Loucy (cell line): ENCODE data around the gene SIGLEC15.
A peak's percentile ranks its signal among the peaks of the same experiment; 100 is the strongest.
"Not testable (repeated sequence)": the region's sequence is repeated elsewhere in the genome, so short reads cannot be mapped to it uniquely, and the experiment has no call there.

Experiments
- H2AFZ ChIP-seq: fragments of 200-600 bp; sonication (generic); 2 replicates; pipeline ENCODE4 v1.6.0; 2016; ENCODE audit warnings: antibody characterized with exemption, mild to moderate bottlenecking, low read length, moderate library complexity
- H3F3A ChIP-seq: fragments of 200-600 bp; 2 replicates; pipeline ENCODE4 v1.6.0; 2016; ENCODE audit warnings: antibody characterized with exemption, low read depth, mild to moderate bottlenecking
- H3K27me3 ChIP-seq: fragments of 200-600 bp; sonication (generic); 2 replicates; pipeline ENCODE4 v1.6.1; 2014; ENCODE audit warnings: low read length, mild to moderate bottlenecking; ENCODE audit not compliant: insufficient read depth, poor library complexity, severe bottlenecking
- H3K36me3 ChIP-seq: fragments of 200-600 bp; sonication (generic); 2 replicates; pipeline ENCODE4 v1.6.1; 2016; ENCODE audit warnings: low read length; ENCODE audit not compliant: insufficient read depth
- H3K4me1 ChIP-seq: fragments of 200-600 bp; sonication (generic); 2 replicates; pipeline ENCODE4 v1.5.1; 2014; ENCODE audit warnings: low read length, mild to moderate bottlenecking; ENCODE audit not compliant: insufficient read depth, poor library complexity, severe bottlenecking
- H3K4me2 ChIP-seq: fragments of 200-600 bp; sonication (generic); 2 replicates; pipeline ENCODE4 v1.6.0; 2014; ENCODE audit warnings: antibody characterized with exemption, low read length, low read depth, mild to moderate bottlenecking; ENCODE audit not compliant: poor library complexity, severe bottlenecking
- H3K4me3 ChIP-seq: fragments of 200-600 bp; sonication (generic); 2 replicates; pipeline ENCODE4 v1.5.1; 2014; ENCODE audit warnings: low read length, mild to moderate bottlenecking, mixed read lengths; ENCODE audit not compliant: poor library complexity, severe bottlenecking
- H3K79me2 ChIP-seq: fragments of 200-600 bp; sonication (generic); 2 replicates; pipeline ENCODE4 v1.6.1; 2014; ENCODE audit warnings: low read length; ENCODE audit not compliant: insufficient read depth
- H3K9ac ChIP-seq: fragments of 200-600 bp; sonication (generic); 2 replicates; pipeline ENCODE4 v1.6.0; 2014; ENCODE audit warnings: mild to moderate bottlenecking, low read depth, low read length, moderate library complexity; ENCODE audit not compliant: poor library complexity, severe bottlenecking
- H3K9me2 ChIP-seq: fragments of 200-600 bp; sonication (generic); replicated peaks from 2 replicates; pipeline ENCODE4 v1.6.1; 2016; ENCODE audit warnings: low read depth, low read length, mixed read lengths
- H3K9me3 ChIP-seq: fragments of 200-600 bp; sonication (generic); 2 replicates; pipeline ENCODE4 v1.6.1; 2014; ENCODE audit warnings: mild to moderate bottlenecking, antibody characterized with exemption, low read length, low read depth; ENCODE audit not compliant: insufficient read depth
- H4K20me1 ChIP-seq: fragments of 200-600 bp; sonication (generic); 2 replicates; pipeline ENCODE4 v1.6.0; 2014; ENCODE audit warnings: antibody characterized with exemption, low read length, mild to moderate bottlenecking; ENCODE audit not compliant: insufficient read depth, poor library complexity, severe bottlenecking
- EZH2phosphoT487 ChIP-seq: fragments of 200-600 bp; IDR thresholded peaks from 2 replicates; pipeline ENCODE4 v1.6.1; 2018; ENCODE audit warnings: antibody characterized with exemption, mild to moderate bottlenecking, moderate library complexity, borderline replicate concordance
- TF ChIP-seq, protein P1 (sequence below): fragments of 200-600 bp; sonication (generic); conservative IDR thresholded peaks from 2 replicates; pipeline ENCODE4 v1.5.1; 2014; ENCODE audit warnings: mild to moderate bottlenecking, antibody characterized with exemption, low read length

The SIGLEC15 gene

DNA sequence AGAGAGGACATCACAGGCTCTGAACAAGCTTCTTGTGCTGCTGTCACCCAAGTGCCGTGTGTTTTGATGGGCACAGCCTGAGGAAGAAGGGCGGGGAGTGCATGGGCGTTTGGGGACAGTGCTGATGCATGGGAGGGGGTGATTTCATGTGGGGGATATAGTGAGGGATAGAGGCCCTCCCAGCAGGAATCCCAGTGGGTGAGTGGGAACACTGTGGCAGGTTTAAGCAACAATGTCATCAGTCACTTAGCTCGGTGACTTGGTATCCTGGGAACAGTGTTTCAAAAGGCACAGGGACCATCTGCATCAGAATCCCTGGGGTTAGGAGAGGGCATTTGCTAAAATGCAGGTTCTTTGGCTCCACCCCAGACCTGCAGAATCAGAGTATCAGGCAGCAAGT, 609 bp downstream of the SIGLEC15 start:
- Histone ChIP-seq H3K4me3 (no peak overlapping the region), H3K9ac (no peak overlapping the region), H3K36me3 (no peaks in the 10 kb centered on the region), H4K20me1 (no peaks in the 10 kb centered on the region), H3K4me1 (peaks cover 55% of the 10 kb centered on the region), H3F3A (peaks cover 9% of the 10 kb centered on the region; the same call in 1 of the 2 replicates), H3K79me2 (no peaks in the 10 kb centered on the region), H3K27me3 (no peaks in the 10 kb centered on the region), H2AFZ (no peak overlapping the region), H3K9me2 (no peaks in the 10 kb centered on the region), H3K4me2 (no peak overlapping the region), H3K9me3 (no peaks in the 10 kb centered on the region)
- TF ChIP-seq EZH2phosphoT487, result no peak

DNA sequence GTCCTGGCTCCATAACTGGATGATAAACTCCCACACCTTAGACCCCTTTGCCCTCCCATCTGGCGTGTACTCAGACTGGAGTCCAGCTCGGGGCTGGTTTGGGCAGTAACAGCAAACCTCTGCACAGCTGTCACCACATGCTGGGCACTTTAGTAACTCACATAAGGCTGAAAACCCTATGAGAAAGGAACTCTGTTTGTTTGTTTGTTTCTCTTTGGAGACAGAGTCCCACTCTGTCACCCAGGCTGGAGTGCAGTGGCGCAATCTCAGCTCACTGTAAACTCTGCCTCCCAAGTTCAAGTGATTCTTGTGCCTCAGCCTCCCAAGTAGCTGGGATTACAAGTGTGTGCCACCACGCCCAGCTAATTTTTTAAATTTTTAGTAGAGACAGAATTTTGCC, 1.2 kb downstream of the SIGLEC15 start:
- not testable (repeated sequence) for H3K4me3 ChIP-seq, H3K9me3 ChIP-seq, H3K27me3 ChIP-seq, H3F3A ChIP-seq, H3K36me3 ChIP-seq, H3K4me2 ChIP-seq, H3K9me2 ChIP-seq, H4K20me1 ChIP-seq, H3K79me2 ChIP-seq, H2AFZ ChIP-seq
- peak overlapping the region; percentile 76 for H3K9ac ChIP-seq
- peaks cover 50% of the 10 kb centered on the region for H3K4me1 ChIP-seq

DNA sequence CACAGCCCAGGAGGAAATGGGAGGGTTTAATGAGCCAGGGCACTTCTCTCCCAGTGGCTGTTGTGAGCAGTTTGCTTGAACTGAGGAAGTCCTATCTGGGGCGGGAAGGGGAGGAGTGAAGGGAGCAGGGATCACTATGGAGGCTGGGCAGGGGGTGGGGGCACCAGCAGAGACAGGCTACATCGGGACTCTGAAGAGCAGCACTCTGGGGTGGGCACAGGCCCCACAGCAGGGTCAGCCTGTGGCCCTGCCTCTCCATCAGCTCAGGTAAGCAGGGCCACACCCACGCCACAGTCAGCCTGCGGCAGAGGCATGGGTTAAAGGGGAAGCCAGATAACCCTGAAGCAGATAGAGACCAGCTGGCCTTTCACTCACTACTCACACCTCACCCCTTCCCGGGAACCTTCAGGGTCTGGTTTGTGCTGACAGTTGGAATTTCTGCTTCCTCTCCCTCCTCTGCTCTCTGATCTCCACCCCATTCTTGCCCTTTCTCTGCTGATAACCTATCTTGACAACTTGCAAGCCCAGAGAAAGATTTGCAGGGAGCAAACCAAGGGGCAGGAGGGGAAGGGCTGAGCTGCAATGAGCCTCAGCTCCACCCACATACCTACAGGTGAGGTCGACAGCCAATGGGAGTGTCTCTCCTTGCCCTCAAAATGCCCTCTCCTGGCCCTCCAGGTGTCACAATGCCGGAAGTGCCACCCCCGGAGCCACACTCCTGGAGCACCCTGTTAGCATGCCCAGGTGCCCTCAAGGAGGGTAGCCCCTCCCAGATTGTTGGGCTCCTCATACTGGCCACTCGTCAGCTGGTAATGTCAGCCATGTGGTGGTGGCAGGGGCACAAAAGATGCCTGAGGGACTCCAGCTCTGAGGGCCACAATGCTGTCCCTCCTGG, 3.7 kb downstream of the SIGLEC15 start:
- Histone ChIP-seq H4K20me1 (no peaks in the 10 kb centered on the region), H3K27me3 (no peaks in the 10 kb centered on the region), H3F3A (peaks cover 9% of the 10 kb centered on the region; the same call in 1 of the 2 replicates), H3K9ac (peak overlapping the region; percentile 76), H3K4me3 (no peak overlapping the region), H3K79me2 (no peaks in the 10 kb centered on the region), H3K36me3 (no peaks in the 10 kb centered on the region), H3K9me2 (no peaks in the 10 kb centered on the region), H3K4me1 (peaks cover 56% of the 10 kb centered on the region), H3K4me2 (peak overlapping the region; percentile 61), H2AFZ (no peak overlapping the region), H3K9me3 (no peaks in the 10 kb centered on the region)
- TF ChIP-seq, protein P1, sequence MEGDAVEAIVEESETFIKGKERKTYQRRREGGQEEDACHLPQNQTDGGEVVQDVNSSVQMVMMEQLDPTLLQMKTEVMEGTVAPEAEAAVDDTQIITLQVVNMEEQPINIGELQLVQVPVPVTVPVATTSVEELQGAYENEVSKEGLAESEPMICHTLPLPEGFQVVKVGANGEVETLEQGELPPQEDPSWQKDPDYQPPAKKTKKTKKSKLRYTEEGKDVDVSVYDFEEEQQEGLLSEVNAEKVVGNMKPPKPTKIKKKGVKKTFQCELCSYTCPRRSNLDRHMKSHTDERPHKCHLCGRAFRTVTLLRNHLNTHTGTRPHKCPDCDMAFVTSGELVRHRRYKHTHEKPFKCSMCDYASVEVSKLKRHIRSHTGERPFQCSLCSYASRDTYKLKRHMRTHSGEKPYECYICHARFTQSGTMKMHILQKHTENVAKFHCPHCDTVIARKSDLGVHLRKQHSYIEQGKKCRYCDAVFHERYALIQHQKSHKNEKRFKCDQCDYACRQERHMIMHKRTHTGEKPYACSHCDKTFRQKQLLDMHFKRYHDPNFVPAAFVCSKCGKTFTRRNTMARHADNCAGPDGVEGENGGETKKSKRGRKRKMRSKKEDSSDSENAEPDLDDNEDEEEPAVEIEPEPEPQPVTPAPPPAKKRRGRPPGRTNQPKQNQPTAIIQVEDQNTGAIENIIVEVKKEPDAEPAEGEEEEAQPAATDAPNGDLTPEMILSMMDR, result no peak
- no peak for TF ChIP-seq EZH2phosphoT487

DNA sequence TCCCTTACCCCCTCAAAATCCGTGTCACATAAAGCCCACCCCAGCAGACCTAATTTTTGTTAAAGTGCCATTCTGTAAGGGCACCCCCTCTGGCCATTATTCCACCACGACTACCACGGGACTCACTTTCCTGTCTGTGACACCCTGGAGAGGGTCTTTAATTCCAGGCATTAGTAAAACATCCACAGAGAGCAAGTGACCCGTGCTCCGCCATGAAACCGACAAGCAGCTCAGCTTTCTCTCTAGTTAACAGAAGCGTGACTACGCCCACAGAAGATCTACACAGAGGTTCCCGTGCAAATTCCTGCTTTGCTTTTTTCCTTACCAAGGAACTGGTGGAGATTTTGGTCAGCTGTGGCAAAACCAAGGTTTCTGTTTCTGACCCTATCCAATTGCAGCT, 4.4 kb downstream of the SIGLEC15 start:
- TF ChIP-seq, protein P1, result no peak
- no peak for TF ChIP-seq EZH2phosphoT487
- Histone ChIP-seq H3K4me3 (no peak overlapping the region), H3F3A (peaks cover 9% of the 10 kb centered on the region; the same call in 1 of the 2 replicates), H2AFZ (no peak overlapping the region), H4K20me1 (no peaks in the 10 kb centered on the region), H3K9me3 (no peaks in the 10 kb centered on the region), H3K9me2 (no peaks in the 10 kb centered on the region), H3K79me2 (no peaks in the 10 kb centered on the region), H3K36me3 (no peaks in the 10 kb centered on the region), H3K4me2 (no peak overlapping the region), H3K27me3 (no peaks in the 10 kb centered on the region), H3K4me1 (peaks cover 57% of the 10 kb centered on the region), H3K9ac (no peak overlapping the region)
